GM12892 (cell line): ENCODE measurements around the gene GRID1.

Experiments used
- POLR2AphosphoS5 ChIP-seq: IDR thresholded peaks from 2 replicates; pipeline ENCODE4 v1.6.1; 2011; ENCODE audit warnings: low read depth, low read length, control low read depth
- TAF1 ChIP-seq: IDR thresholded peaks from 2 replicates; pipeline ENCODE4 v1.6.1; 2011; ENCODE audit warnings: low read depth, mild to moderate bottlenecking, control low read depth, low read length, borderline replicate concordance

GRCh38 chr10:86334488-86335085, 32.0 kb downstream of the GRID1 start:
- no peak for TF ChIP-seq TAF1
- TF ChIP-seq POLR2AphosphoS5, result no peak
